Liver (tissue), 9 donors: ENCODE measurements around the gene NCK2. TPM values are rescaled to one million over a fixed set of nuclear protein-coding genes. Genes with fewer than 3 reads are reported as not detected.

Experiments used
- DNase-seq: peaks from one replicate; pipeline ENCODE4 v3.0.0-alpha.2; 2017; ENCODE audit warnings: low spot score
- H3K27ac ChIP-seq, 2 donors: one replicate each; pipeline ENCODE4 v1.7.0; 2013; ENCODE audit warnings: inconsistent platforms in 2 of 2, low read length in 2 of 2, control low read depth in 1 of 2, low read depth in 1 of 2, mild to moderate bottlenecking in 1 of 2
- H3K27me3 ChIP-seq, 4 donors: one replicate each; pipeline versions ENCODE4 v1.6.1 to v1.7.0; 2013; ENCODE audit warnings: low read length in 3 of 4, inconsistent platforms in 1 of 4, mild to moderate bottlenecking in 1 of 4, moderate library complexity in 1 of 4; ENCODE audit not compliant: control insufficient read depth in 4 of 4, insufficient read depth in 4 of 4
- H3K36me3 ChIP-seq, 4 donors: one replicate each; pipeline versions ENCODE4 v1.6.1 to v1.7.0; 2013; ENCODE audit warnings: low read length in 3 of 4, mild to moderate bottlenecking in 3 of 4, low read depth in 1 of 4, moderate library complexity in 1 of 4; ENCODE audit not compliant: control insufficient read depth in 4 of 4, insufficient read depth in 3 of 4
- H3K4me1 ChIP-seq, 4 donors: one replicate each; pipeline versions ENCODE4 v1.6.1 to v1.7.0; 2013; ENCODE audit warnings: low read length in 3 of 4, mild to moderate bottlenecking in 3 of 4, moderate library complexity in 1 of 4; ENCODE audit not compliant: control insufficient read depth in 4 of 4, insufficient read depth in 4 of 4
- H3K4me3 ChIP-seq, 3 donors: one replicate each; pipeline versions ENCODE4 v1.6.1 to v1.7.0; 2013; ENCODE audit warnings: low read length in 3 of 3, control low read depth in 1 of 3, low read depth in 1 of 3, mild to moderate bottlenecking in 1 of 3
- H3K9ac ChIP-seq, 2 donors: one replicate each; pipeline ENCODE4 v1.7.0; 2013; ENCODE audit warnings: low read length in 2 of 2, mild to moderate bottlenecking in 2 of 2, moderate library complexity in 2 of 2, control low read depth in 1 of 2, low read depth in 1 of 2
- H3K9me3 ChIP-seq, 4 donors: one replicate each; pipeline versions ENCODE4 v1.6.1 to v1.7.0; 2013; ENCODE audit warnings: low read length in 3 of 4; ENCODE audit not compliant: control insufficient read depth in 4 of 4
- ATF3 ChIP-seq: IDR thresholded peaks from 2 replicates; pipeline ENCODE4 v1.6.1; 2016; ENCODE audit warnings: antibody characterized with exemption
- CTCF ChIP-seq: fragments of 150-350 bp; IDR thresholded peaks from 2 replicates; pipeline ENCODE4 v1.5.1; 2017; ENCODE audit warnings: improper control_type of control experiment, low read depth, low read length; ENCODE audit not compliant: missing input control
- EGR1 ChIP-seq, 2 donors: IDR thresholded peaks; 2 replicates each; pipeline ENCODE4 v1.6.1; 2016 to 2018; ENCODE audit warnings: antibody characterized with exemption in 2 of 2, low read depth in 2 of 2
- FOXA1 ChIP-seq: IDR thresholded peaks from 2 replicates; pipeline ENCODE4 v1.6.1; 2016; ENCODE audit warnings: antibody characterized with exemption
- FOXA2 ChIP-seq: IDR thresholded peaks from 2 replicates; pipeline ENCODE4 v1.6.1; 2016; ENCODE audit warnings: antibody characterized with exemption
- GABPA ChIP-seq, 2 donors: IDR thresholded peaks in 1 of 2; conservative IDR thresholded peaks in 1 of 2; 2 replicates each; pipeline ENCODE4 v1.6.1; 2016; ENCODE audit warnings: antibody characterized with exemption in 2 of 2, mild to moderate bottlenecking in 1 of 2, moderate library complexity in 1 of 2
- HNF4A ChIP-seq, 2 donors: conservative IDR thresholded peaks; 2 replicates each; pipeline ENCODE4 v1.6.1; 2016; ENCODE audit warnings: antibody characterized with exemption in 2 of 2, mild to moderate bottlenecking in 2 of 2
- HNF4G ChIP-seq: IDR thresholded peaks from 2 replicates; pipeline ENCODE4 v1.6.1; 2016; ENCODE audit warnings: antibody characterized with exemption
- MAX ChIP-seq: IDR thresholded peaks from 2 replicates; pipeline ENCODE4 v1.6.1; 2016; ENCODE audit warnings: antibody characterized with exemption
- RAD21 ChIP-seq, 2 donors: IDR thresholded peaks; 2 replicates each; pipeline ENCODE4 v1.6.1; 2016; ENCODE audit warnings: antibody characterized with exemption in 2 of 2, mild to moderate bottlenecking in 2 of 2
- REST ChIP-seq: IDR thresholded peaks from 2 replicates; pipeline ENCODE4 v1.6.1; 2016; ENCODE audit warnings: antibody characterized with exemption, mild to moderate bottlenecking
- TAF1 ChIP-seq: conservative IDR thresholded peaks from 2 replicates; pipeline ENCODE4 v1.6.1; 2016; ENCODE audit warnings: antibody characterized with exemption, mild to moderate bottlenecking
- ZBTB33 ChIP-seq: IDR thresholded peaks from 2 replicates; pipeline ENCODE4 v1.6.1; 2016; ENCODE audit warnings: antibody characterized with exemption
- WGBS: extraction: QIAGEN DNeasy Blood & Tissue Kit; methylation state at CpG from one replicate; pipeline ENCODE4 v1.1.7; 2013; 5-methylcytosine and 5-hydroxymethylcytosine counted together
- polyA plus RNA-seq, 2 donors: library from polyadenylated mRNA; stranded (reverse) in 1 of 2; unstranded in 1 of 2; fragments of 200-250 nt in 1 of 2; fragments of >200 nt in 1 of 2; fragmentation: Nextera tagmentation in 1 of 2; extraction: Ambion mirVana in 1 of 2; gene quantifications; one replicate each; pipeline versions ENCODE4 v1.2.1 to v1.2.3, GENCODE V29; 2013 to 2015
- total RNA-seq, 2 donors: library from RNA; depleted of rRNA; stranded (reverse); fragments of >200 nt; gene quantifications; one replicate each; pipeline ENCODE4 v1.2.3, GENCODE V29; 2014
- donor health status: healthy.
- donor health status: healthy.
- donor health status: healthy.
- donor health status: healthy.
- donor health status: healthy.

Gene NCK2
- total and polyA plus RNA-seq, 4 donors = 3.4 to 15.0 (median 10.7) TPM

GRCh38 chr2:105765415-105766299 lies 20.9 kb downstream of the NCK2 start:
- Histone ChIP-seq H3K36me3 (no peaks in the 10 kb centered on the region), H3K27ac (no peak overlapping the region), H3K27me3 (no peaks in the 10 kb centered on the region), H3K9me3 (no peaks in the 10 kb centered on the region), H3K4me3 (no peak overlapping the region), H3K4me1 (no peaks in the 10 kb centered on the region), H3K9ac (no peak overlapping the region)
- no peak for DNase-seq
- 92% methylated on average over 10 of the region's 10 CpGs for WGBS
- no peak for TF ChIP-seq TAF1
- TF ChIP-seq ZBTB33 = no peak
- TF ChIP-seq HNF4G = no peak
- TF ChIP-seq REST = no peak
- TF ChIP-seq FOXA2 = no peak
- no peak for TF ChIP-seq ATF3
- no peak for TF ChIP-seq RAD21 (IDR thresholded peaks at IDR 0.05)
- TF ChIP-seq MAX = no peak
- TF ChIP-seq HNF4A (conservative IDR thresholded peaks at IDR 0.05) = no peak
- no peak for TF ChIP-seq FOXA1
- no peak for TF ChIP-seq EGR1 (IDR thresholded peaks at IDR 0.05; ENCODE audit: low read depth in 2 of 2)
- no peak for TF ChIP-seq CTCF
- no peak for TF ChIP-seq GABPA (IDR thresholded peaks at IDR 0.05 in 1 of 2, conservative IDR thresholded peaks at IDR 0.05 in 1 of 2)
